ENCODE data around the gene CLCN1.
A peak's percentile ranks its signal among the peaks of the same experiment; 100 is the strongest.

Gene CLCN1

DNA sequence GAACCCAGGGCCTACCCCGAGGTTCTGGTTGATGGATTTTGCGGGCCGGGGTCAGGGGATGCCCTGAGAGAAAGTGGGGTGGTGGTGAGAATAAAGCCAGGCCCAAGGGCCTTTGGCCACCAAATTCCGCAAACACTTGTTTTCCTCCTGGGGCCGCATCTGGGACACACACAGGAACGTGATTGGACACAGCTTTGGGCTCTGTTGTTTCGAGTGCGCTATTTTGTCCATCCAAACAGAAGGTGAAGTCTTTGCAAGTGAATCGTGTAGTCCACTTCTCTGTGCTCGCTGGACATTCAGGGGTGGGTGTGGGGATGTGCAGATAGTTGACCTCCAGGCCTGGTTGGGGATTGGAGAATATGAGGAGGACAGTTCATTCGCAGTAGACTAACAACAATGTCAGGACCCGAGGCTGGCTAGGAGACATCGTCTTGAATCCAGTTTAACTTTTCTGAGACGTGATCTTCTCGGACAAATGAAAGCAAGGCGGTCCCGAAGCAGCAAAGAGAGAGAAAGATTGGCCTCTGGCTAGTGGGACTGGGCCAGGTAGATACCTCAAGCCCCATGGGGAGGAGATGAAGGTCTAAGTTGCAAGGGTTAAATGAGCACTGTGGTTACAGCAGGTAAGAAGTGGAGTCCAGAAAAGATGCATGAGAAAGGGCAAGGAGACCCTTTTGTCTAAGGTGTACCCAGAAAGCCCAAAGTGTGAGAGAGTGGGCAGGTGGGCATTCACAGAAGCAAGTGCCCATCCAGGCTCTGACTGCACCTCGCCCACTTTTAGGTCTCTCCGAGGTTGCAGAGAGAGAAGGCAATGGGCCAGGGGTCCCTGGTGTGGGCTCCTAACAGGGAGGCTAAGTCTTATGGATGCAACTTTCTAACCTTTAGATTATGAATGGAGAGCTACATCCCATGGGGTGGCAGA is 47.4 kb downstream of the CLCN1 start:
- TF ChIP-seq, protein P1, sequence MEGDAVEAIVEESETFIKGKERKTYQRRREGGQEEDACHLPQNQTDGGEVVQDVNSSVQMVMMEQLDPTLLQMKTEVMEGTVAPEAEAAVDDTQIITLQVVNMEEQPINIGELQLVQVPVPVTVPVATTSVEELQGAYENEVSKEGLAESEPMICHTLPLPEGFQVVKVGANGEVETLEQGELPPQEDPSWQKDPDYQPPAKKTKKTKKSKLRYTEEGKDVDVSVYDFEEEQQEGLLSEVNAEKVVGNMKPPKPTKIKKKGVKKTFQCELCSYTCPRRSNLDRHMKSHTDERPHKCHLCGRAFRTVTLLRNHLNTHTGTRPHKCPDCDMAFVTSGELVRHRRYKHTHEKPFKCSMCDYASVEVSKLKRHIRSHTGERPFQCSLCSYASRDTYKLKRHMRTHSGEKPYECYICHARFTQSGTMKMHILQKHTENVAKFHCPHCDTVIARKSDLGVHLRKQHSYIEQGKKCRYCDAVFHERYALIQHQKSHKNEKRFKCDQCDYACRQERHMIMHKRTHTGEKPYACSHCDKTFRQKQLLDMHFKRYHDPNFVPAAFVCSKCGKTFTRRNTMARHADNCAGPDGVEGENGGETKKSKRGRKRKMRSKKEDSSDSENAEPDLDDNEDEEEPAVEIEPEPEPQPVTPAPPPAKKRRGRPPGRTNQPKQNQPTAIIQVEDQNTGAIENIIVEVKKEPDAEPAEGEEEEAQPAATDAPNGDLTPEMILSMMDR (IDR thresholded peaks at IDR 0.05; ENCODE audit: low read depth, low read length) = no peak
- peak overlapping the region in 1 of 2 donors; percentile 11 for H3K4me3 ChIP-seq (replicated peaks in 1 of 2; ENCODE audit: low read depth in 2 of 2, low read length in 2 of 2)
- DNase-seq (ENCODE audit: low read depth in 2 of 2) = no peak

GRCh38 chr7:143367972-143368371 is 52.1 kb downstream of the CLCN1 start:
- no peak overlapping the region for H3K4me3 ChIP-seq (replicated peaks in 1 of 2; ENCODE audit: low read depth in 2 of 2, low read length in 2 of 2)
- TF ChIP-seq, protein P1 (IDR thresholded peaks at IDR 0.05; ENCODE audit: low read depth, low read length) = no peak
- DNase-seq (ENCODE audit: low read depth in 2 of 2) = peak; percentile 9 to 15

DNA sequence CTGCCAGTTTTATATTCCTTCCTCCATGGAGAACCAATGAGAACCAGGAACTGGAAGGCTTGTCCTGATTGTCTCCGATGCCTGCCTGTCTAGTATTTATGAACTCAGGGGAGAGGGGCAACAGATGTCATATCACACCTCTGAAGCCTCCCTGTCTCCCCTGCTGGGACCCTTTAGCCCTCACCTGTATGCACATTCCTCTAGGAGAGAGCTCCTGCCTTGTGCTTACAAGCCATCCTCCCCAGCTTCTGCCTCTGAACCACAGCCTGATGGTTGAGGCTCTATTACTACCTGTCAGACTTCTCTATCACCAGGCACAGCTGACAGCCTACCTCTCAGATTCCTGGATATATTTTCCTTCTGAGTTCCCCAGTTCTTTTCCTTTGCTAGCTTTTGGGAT is 52.5 kb downstream of the CLCN1 start:
- no peak overlapping the region for H3K4me3 ChIP-seq (replicated peaks in 1 of 2; ENCODE audit: low read depth in 2 of 2, low read length in 2 of 2)
- TF ChIP-seq, protein P1 (IDR thresholded peaks at IDR 0.05; ENCODE audit: low read depth, low read length) = no peak

DNA sequence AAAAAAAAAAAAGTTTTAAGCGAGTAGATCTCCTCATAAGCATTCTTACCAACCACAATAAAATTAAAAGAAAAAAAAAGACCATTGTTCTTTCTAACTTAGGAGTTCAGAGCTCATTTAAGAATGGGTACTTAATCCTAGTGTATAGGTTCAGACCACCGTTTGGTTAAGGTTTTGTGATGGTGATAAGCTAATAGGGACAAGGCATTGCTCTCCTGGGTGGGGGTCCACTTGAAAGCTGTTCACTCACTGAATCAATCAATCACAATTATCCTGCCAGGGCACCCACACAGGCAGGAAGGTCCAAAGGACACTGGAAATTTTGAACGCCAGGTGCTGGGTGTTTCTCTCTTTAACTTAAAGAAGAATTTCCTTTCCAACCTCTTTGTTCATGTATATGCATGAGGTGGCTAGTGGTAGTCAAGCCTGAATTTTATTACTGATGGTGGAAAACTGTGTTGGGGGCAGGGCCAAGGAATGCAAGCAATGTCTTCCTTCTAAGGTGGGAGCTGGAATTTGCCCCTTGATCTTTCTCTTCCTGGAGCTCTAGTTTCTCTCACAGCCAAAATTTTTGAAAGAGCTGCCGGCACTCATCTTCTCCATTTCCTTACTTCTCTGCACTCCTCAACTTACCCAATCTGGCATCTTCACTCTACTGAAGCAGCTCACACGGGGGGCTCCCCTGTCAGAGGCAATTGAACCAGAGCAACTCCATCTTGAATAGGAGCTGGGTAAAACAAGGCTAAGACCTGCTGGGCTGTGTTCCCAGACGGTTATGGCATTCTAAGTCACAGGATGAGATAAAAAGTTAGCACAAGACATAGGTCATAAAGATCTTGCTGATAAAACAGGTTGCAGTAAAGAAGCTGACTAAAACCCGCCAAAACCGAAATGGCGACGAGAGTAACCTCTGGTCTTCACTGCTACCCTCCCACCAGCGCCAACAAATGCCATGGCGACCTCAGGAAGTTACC is 54.1 kb downstream of the CLCN1 start:
- DNase-seq (ENCODE audit: low read depth in 2 of 2) = no peak
- no peak overlapping the region for H3K4me3 ChIP-seq (replicated peaks in 1 of 2; ENCODE audit: low read depth in 2 of 2, low read length in 2 of 2)
- TF ChIP-seq, protein P1 (IDR thresholded peaks at IDR 0.05; ENCODE audit: low read depth, low read length) = no peak

More for the DNA sequence above, 52.5 kb downstream of the CLCN1 start:
- DNase-seq (ENCODE audit: low read depth in 2 of 2) = no peak

- TF ChIP-seq, protein P1 (IDR thresholded peaks at IDR 0.05; ENCODE audit: low read depth, low read length) = no peak
- H3K4me3 ChIP-seq (replicated peaks in 1 of 2; ENCODE audit: low read depth in 2 of 2, low read length in 2 of 2) = no peak overlapping the region
- peak; percentile 27 to 49 for DNase-seq (ENCODE audit: low read depth in 2 of 2)
Observed at GRCh38 chr7:143372070-143372469, 56.2 kb downstream of the CLCN1 start.

DNA sequence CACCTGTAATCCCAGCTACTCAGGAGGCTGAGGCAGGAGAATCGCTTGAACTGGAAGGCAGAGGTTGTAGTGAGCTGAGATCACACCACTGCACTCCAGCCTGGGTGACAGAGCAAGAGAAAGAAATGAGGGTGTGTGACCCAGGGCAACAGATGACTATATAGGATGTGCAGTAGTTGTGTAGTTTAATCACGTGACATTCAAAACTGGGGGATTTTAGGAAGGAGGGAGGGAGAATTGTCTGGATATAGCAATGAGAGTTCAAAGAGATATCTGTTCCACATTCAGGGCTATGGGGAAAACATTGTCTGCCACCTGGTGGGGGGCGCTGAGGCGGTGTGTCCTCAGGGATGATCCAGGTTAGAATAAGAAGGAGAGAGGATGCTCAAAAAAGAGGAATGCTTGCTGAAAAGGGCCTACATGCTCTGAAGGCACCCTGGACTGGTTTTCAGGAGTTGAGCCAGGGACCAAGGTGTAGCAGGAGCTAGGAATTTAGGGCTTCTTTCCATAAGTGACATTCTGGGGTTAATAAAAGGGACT is 57.4 kb downstream of the CLCN1 start:
- TF ChIP-seq, protein P1 (IDR thresholded peaks at IDR 0.05; ENCODE audit: low read depth, low read length) = no peak
- DNase-seq (ENCODE audit: low read depth in 2 of 2) = no peak
- H3K4me3 ChIP-seq (replicated peaks in 1 of 2; ENCODE audit: low read depth in 2 of 2, low read length in 2 of 2) = no peak overlapping the region
